Measurements from ENCODE around the gene UCK1.

The UCK1 gene

DNA sequence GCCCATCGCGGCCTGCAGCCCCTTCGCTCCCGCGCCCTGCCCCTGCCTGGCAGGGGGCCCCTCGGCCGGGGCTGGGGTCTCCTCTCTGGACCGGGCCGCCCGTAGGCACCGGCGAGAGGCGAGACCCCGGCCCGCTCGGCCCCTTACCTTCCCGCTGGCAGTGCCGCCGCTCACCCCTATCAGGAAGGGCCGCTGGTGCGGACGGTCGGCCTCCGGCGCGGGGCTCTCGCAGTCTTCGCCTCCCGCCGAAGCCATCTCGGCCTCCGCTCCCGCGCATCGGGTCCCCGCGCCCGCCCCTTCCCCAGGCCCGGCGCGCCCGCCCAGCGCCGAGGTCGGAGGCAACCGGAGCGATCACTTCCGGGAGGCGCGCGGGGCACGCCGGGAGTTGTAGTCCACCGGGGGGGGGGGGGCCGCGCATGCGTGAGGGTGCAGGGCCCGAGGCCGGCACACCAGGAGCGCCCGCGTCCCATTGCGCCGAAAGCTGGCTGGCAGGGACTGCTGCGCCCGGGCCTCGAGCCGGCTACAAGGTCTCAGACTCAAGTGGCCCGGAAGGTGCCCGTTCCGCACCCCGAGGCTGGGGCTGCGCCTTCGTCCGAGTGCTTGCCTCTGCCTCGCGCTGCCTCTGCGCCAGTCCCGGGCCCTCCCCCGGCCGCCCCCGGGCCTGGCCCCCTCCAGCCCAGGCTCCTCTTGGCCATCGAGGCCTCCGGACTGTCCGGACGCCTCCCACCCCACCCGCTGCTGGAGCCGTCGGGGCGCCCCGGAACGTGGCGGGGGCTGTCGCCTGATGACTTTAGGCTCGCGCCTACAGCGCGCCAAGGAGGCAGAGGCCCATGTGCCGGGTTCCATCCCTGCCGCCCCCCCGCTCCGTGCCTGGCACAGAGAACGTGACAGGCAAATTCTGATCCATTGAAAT, at the start of gene UCK1:
UCK1 (minus strand) TSS at position 344 of the 913 bp plus-strand sequence; CDS start at position 255, 89 bp downstream.
- DNase-seq (ENCODE audit: low spot score): peak; percentile 66

DNA sequence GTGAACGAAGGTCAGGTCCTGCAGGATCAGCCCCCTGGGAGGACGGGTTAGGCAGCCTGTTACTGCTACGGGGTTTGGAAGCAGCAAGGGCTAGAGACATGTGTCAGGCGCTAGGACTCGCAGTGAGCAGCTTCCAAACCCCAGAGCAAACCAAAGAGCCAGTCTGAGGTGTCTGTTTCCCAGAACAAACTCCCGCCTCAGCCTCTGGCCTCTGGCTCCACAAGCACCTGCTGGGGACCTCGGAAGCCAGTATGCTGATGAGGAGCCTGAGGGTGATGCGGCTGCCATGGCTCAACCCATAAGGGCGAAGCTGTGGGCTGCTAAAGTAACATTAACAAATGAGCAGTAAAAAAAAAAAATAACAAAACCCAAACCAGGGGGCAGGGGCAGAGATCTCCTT, 49.3 kb upstream of the UCK1 start:
- no peak for DNase-seq (ENCODE audit: low spot score)

DNA sequence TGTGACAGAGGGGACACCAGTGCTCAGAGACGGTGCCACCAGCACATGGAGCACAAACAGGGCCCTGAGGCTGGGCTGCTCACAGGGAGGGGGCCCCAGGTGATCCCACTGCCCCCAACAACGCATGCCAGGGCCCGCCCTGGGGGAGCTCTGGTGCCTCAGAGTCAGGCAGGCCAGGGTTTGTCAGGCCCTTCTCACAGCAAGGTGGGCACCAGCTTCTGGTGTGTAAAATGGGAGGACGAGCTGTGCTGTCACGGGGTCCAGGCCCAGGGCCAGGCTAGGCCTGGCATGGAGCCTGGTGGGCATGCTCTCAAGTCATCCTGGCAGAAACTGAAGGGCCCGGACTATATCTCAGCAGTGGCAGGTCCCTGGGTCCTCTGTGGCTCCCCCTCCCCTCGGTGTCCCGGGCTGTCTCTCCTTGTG, 48.7 kb upstream of the UCK1 start:
- DNase-seq (ENCODE audit: low spot score): no peak

DNA sequence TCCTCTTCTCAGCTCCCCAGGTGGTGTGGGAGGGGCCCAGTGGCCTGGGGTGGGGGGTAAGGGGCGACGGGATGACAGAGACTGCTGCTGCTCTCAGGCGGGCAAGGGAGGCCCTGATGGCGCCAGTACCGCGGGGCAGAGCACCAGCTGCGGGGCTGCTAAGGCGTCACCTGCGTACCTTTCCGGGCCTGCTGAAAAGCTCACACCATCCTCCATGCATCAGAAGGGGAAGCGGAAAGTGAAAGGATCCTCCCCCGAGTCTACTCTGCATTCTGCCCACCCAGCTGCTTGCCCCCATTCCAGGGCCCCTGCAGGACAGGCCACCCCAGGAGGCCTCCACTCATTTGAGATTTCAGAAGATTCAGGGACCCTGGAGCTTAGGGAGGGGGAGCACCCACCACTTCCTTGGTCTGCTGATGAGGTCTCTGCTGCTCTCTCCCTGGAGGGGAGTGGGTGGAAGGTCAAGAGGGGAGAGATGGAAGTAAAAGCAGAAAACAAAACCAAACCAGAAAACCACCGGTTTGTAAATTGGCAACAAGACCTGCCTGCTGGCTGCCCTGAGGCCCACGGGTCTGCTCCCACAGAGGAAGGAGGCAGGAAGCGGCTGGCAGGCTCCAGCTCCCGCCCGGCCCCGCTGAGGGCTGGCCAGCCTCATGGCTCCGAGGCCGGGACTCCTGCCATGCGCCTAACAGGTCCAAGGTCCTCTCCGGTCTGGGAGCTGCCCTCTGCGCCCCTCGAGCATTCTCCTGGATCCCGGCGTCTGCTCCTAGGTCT, 47.9 kb upstream of the UCK1 start:
- peak; percentile 42 for DNase-seq (ENCODE audit: low spot score)

DNA sequence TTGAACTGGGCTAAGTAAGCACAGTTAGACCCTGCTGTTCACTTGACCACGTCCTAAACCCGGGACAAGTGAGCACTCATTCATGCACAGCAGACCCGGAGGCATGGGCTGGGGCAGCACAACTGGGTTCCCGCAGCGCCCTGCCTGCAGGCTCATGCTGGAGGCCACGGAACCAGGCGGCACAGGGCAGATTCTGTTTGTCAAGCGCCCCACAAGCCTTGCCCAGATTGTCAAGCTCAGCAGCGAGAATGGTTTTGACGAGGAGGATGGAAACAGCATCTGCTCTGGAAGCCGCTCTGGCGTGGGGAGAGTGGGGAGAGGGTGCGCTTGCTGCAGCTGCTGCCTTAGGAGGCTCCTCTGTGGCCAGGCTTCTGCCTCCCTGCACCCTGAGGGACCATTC, 47.0 kb upstream of the UCK1 start:
- DNase-seq (ENCODE audit: low spot score): no peak

DNA sequence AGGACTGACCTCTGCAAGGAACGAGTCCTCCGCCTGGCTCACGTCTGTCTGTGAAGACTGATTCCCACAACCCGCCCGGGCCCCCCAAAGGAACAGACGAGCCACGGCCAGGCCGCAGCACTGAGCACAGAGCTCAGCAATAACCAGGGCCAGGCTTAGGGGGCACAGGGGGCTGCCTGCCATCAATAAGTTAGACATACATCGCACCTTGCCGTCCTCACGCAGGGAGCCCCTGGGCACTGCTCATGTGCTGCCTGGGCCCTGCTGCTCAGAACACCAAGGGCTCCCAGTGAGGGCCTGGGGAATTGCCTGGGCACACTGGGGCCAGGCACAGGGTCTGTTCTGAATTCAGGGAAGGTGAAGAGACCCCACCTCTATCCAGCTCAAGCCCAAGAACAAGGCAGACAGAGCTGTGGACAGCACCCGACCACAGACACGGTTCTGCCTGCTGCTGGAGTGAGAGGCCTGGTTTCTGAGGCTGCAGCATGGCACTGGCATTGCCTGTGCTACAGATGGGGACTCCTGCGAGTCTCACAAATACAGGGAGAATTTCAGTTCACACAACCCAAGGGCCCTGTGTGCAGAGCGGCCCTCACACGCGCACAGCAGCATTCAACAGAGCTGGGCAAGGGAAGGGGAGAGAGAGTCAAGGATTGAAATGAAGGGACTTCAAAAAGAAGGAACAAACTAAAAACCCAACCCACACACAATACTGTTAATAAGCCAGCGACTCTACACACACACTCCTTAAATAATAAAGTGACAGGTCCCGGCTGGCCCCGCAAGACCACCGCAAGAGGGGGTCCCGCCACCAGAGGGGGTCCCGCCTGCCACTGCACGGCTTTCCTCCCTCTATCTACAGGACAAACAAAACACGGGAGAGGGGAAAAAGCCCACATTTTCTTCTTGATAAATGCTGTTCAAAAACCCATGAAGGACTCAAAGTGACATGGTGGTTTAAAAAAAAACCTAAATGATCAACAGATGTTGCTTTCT, 46.2 kb upstream of the UCK1 start:
- no peak for DNase-seq (ENCODE audit: low spot score)

DNA sequence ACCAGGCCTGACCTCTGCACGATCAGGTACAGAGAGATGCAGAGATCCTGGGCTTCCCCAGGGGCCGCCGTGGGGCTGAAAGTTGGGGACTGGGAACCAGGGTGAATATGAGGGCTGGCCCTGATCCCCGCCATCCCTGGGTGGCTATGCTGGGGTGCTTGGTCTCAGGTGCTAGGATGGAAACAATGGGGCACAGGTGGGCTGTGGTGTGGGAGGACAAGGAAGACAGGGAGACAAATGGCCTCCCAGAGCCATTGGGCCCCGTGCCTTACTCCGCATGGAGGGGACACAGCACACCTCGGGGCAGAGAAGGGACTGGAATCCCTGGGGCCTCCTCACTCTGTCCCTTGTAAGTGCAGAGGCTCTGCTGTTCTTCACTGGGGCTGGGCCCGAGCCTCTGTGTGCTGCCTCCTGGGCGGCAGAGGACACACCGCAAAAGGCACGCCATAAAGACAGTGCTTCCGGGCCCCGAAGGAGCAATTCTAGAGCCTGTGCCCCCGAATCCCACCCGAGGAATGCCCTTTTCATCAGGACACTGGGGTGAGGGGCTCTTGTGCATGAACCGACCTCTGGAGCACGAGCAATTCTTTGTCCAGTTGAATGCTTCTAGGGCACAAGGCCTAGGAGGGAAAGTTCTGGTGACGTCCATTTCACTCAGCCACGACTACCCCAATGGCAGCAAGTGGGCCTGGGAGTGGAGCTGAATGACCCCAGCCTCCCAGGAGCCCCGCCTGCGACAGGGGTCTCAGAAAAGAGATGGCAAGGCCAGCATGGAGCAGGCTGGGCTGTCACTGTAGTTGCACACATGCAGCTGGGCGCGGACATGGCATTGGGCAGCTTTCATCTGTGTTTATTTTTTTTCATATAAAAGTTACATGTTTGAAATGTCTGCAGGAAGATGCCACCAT, 45.1 kb upstream of the UCK1 start:
- DNase-seq (ENCODE audit: low spot score): no peak

DNA sequence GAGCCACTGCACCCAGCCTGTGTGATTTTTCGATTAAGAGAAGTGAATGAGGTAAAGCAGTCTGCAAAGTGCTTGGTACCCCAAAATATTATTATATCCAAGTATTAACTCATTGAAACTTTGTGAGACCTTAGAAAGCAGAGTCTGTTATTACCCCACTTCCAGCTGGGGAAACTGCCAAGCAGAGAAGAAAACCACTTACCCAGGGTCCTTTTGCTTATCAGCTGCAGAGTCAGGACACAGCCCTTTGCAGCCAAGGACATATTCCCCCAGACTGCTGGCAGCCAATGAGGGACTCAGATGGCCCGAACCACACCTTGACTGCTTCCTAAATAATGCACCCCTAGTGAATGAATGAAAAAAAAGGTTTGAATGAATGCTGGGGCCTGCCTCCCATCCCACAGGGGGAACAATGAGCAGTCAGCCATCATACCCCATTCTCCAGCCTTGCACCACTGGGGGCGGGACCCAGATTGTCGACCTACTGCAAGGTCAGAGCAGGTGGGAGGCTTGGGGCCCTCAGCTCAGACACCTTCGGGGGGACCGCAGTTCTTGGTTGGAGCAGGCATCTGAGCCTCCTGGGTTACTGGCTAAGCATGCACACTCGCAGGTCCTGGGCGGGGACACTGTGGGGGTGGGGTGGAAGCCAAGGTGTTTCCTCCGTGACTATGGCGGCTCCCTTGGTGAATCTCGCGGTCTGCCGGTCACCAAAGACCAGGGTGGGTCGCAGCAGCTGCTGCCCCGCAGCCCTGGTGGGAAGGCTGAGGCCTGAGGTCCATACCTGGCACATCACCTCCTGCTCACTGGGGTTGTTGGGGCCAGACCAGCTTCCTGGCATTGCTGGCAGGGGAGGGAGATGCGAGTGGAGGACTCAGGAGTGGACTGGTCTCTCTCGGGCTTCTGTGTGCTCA, 43.9 kb upstream of the UCK1 start:
- DNase-seq (ENCODE audit: low spot score): no peak

DNA sequence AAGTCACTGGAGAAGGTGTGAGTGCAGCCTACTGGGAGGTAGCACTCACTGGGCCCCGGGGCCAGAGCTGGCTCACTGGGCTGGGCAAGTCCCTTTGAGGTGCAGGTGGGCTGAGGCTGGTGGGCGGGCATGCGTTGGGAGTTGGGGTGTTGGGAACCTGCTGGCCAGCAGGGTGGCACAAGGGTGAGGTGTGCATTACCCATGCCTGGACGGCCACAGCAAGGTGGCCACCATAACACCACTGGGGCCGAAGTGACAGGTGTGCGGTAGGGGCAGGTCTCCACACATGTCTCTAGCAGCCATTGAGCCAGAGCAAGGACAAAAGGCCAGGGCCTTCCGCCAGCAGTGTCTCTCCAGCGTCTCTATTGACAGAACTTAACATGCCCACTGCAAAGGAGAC, 36.8 kb upstream of the UCK1 start:
- no peak for DNase-seq (ENCODE audit: low spot score)

DNA sequence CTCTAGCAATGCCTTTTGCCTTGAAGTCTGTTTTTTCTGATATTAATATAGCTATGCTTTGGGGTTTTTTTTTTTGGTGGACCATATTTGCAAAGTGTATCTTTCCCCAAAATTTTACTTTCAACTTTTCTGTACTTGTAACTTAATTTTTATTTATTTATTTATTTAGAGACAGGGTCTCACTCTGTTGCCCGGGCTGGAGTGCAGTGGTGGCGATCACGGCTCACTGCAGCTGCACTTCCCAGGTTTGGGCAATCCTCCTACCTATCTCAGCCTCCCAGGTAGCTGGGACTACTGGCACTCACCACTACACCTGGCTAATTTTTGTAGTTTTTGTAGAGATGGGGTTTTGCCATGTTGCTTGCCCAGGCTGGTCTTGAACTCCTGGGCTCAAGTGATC, 35.1 kb upstream of the UCK1 start:
- no peak for DNase-seq (ENCODE audit: low spot score)

DNA sequence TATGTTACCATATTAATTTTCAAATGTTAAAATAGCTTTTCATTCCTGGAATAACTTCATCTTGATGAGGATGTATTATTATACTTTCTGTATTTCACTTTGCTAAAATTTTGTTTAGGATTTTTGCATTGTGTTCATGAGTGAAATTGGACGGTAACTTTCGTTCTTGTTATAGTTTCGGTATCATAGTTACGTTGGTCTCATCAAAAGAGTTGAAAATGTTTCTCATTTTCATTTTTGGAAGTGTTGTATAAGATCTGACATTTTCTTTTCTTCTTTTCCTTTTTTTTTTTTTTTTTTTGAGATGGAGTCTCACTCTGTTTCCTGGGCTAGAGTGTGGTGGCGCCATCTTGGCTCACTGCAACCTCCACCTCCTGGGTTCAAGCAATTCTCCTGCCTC, 34.3 kb upstream of the UCK1 start:
- no peak for DNase-seq (ENCODE audit: low spot score)

DNA sequence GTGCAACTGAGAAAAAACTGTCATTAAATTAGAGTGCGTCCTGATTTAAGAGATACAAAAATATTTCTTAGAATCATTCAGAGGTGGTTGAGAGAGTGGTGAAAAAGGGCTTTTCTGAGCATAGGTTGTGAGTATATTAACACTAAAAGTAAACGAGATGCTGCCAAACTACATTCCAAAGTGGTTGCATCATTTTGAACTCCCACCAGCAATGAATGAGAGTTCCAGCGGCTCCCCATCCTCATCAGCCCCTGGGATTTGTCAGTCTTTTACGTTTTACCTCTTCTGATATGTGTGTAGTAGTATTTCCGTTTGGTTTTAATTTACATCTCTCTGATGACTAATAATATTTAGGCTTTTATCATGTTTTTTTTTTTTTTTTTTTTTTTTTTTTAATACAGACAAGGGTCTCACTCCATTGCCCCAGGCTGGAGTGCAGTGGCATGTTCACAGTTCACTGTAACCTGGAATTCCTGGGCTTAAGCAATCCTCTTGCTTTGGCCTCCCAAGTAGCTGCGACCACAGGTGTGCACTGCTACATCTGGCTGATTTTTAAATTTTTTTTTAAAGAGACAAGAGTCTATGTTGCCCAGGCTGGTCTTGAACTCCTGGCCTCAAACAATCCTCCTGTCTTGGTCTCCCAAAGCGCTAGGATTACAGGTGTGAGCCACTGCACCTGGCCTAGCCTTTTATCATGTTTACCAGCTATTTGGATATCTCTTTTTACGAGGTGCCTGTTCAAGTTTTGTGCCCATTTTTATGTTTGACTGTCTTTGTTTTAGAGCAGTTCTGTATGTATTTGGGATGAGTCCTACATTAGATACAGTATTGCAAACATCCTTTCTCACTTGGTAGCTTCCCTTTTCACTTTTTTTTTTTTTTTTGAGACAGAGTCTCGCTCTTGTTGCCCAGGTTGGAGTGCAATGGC, 31.2 kb upstream of the UCK1 start:
- no peak for DNase-seq (ENCODE audit: low spot score)

DNA sequence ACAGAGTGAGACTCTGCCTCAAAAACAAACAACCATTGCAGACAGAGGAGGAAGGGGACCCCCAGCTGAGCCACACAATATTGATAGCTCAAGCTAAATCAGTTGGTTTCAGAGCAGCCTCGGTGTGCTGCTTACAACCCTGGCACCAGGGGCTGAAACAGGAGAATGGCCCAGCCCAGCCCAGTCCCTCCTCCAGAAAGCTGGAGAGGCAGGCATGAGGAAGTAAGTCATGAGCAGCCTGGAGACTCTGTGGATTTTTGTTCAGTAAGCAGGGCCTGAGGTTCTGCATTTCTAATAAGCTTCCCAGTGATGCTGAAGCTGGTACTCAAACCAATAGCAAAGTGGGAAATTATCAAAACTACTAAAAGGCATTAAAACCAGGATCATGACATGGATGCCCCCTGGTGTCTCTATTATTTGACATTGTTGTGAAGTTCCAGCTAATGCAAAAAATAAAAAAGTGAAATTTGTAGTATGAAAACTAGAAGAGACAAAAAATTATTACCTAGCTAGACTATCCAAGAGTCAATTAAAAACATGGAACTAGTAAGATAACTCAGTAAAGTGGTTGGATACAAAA, 28.4 kb upstream of the UCK1 start:
- DNase-seq (ENCODE audit: low spot score): no peak

DNA sequence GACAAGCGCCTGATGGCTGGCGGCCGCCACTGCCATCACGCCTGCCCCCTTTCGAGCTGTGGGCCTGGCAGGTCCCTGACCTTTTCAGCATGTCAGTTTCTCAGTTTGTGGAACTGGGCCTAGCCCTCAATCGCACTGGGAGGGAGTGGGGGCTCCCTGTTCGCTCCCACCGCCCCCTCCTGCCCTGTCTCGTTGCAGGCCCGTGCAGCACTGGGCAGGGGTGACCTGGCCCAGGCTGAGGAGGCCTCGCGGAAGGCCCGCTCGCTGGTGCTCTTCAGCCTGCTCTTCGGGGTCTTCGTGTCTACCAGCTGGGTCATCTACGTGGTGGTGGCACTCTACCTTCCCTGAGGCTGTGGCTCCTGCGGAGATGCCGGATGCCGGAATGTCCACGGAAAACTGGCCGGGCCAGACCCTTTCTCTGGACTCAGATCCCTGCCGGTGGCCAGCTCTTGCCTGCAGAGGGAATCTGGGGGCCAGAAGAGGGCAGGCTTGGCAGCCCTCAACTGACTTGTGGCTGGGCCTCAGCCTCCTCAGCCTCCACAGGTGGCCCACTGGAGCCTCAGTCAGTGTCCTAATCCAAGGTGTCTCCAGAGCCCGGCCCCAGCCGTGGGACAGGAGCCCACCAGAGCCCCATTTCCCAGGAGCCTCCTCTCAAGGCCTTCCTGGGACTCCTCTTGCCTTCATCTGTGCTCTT, 26.9 kb upstream of the UCK1 start:
- DNase-seq (ENCODE audit: low spot score): no peak

DNA sequence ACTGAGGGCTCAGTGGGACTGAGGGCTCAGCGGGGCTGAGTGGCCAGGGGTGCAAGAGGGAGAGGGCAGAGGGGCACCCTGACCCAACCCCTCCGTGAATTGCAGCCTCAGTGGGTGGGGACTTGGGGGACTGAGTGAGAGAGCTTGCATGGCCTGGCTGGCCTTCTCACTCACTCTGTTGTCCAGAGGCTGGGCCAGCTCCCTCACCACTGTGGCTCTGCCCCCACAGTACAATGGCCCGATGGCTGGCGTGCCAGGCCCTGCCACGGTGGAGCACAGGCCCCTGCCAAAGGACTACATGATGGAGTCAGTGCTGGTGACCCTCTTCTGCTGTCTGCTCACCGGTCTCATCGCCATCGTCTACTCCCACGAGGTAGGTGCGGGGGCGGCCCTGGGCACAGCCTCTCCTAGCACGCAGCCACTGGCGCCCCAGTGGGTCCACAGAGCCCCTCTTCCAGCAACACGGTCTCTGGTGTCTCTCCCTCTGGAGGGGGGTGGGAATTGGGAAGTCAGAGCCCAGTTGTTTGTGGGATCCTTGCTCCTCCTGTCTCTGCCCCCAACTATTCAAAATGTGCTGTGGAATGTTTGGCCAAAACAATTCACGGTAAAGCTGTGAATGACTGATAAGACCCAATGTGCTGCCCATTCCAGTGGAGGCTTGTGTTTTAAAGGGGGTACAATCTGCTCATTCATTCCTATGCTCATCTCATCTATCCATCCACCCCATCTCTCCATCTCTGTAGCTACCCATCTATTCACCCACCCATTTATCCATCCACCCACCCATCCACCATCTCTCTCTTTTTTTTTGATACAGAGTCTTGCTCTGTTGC, 25.0 kb upstream of the UCK1 start:
- DNase-seq (ENCODE audit: low spot score): no peak

DNA sequence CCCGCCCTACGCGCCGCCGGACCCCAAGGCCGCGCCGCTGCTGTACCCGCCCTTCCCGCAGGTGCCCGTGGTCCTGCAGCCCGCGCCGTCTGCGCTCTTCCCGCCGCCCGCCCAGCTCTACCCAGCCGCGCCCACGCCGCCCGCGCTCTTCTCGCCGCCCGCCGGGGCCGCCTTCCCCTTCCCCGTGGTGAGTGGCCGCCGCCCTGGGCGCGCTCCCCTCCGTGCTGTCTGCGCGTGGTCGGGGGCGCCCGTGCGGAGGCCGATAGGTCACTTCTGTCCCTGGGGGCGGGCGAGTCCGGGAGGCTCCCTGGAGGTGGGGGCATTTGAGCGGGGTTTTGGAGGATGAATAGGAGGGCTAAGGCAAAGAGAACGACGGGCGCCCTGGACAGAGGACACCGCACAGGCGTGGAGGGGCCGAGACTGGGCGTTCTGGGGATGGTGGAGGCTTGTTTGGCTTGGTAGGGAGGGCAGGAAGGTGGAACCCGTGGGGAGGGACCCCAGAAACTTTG, 23.8 kb upstream of the UCK1 start:
- no peak for DNase-seq (ENCODE audit: low spot score)
